Skin of body (tissue), 2 donors: ENCODE data around the gene SDR42E1. TPM values are rescaled to one million over a fixed set of nuclear protein-coding genes. Genes with fewer than 3 reads are reported as not detected.
"Not testable (repeated sequence)": the region's sequence is repeated elsewhere in the genome, so short reads cannot be mapped to it uniquely, and the experiment has no call there.

Source experiments
- DNase-seq: peaks from one replicate; lab custom pipeline; 2025; lab: John Stamatoyannopoulos, UW
- total RNA-seq: library from RNA; depleted of rRNA; stranded (reverse); fragments of >200 nt; gene quantifications from one replicate; pipeline ENCODE4 v1.2.3, GENCODE V29; 2014

SDR42E1 gene
- total RNA-seq, 1 donor from 2014 or later = 7.2 TPM

- DNase-seq = no peak
Measured at GRCh38 chr16:82037251-82037650, 26.0 kb upstream of the SDR42E1 start.

GRCh38 chr16:82034981-82035612 is 23.8 kb upstream of the SDR42E1 start, which contains the start of gene HSD17B2:
Gene HSD17B2, plus strand, starts transcription at chr16:82035253. Its CDS starts 172 bp downstream, at chr16:82035425.
- DNase-seq = no peak

DNA sequence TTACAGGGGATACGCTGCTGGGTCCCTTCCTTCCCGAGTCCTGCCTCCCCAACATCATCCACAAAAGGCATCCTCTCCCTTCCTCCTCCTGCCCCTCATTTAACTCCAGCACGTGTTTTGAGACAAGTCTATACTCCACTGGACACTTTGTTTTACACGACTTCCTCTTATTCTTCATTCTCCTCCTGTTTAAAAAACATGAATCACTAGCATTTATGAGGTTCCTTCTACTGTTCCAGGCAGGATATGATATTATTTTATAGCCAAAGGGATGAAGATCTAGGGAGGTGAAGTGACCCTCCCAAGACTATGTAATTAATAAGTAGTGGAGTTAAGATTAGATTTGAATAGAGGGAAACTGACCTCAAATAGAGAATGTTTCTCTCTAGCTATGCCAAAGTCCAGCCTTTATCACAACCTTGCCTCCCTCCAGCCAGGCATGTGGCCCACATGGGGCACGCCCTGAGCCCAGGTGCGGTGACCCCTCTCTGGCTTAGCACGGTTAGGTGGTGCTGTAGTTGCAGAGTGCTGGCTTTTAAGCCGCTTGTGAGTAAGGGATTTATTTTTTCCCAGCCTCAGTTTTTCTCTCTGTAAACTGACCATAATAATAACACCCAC is 22.5 kb upstream of the SDR42E1 start:
- no peak for DNase-seq

- no peak for DNase-seq
Measured at GRCh38 chr16:82033006-82033405, 21.7 kb upstream of the SDR42E1 start.

- peak; percentile 44 for DNase-seq
Measured at GRCh38 chr16:82031116-82032084, 20.1 kb upstream of the SDR42E1 start.

GRCh38 chr16:82027629-82028064 is 16.4 kb upstream of the SDR42E1 start:
- no peak for DNase-seq

DNA sequence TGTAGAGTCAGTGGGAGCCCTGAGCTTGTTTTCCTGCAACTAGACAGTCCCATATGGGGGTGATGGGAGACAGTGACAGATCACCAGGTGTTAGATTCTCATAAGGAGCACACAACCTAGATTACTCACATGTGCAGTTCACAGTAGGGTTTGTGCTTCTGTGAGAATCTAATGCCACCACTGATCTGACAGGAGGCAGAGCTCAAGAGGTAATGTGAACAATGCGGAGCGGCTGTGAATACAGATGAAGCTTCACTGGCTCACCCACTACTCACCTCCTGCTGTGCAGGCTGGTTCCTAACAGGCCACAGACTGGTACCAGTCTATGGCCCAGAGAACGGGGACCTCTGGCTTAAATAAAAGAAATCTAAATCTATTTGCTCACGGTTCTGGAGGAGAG is 13.6 kb upstream of the SDR42E1 start:
- DNase-seq = no peak

- DNase-seq = no peak
Measured at GRCh38 chr16:82024316-82024715, 13.0 kb upstream of the SDR42E1 start.

GRCh38 chr16:82023206-82023605 is 11.9 kb upstream of the SDR42E1 start:
- no peak for DNase-seq

DNA sequence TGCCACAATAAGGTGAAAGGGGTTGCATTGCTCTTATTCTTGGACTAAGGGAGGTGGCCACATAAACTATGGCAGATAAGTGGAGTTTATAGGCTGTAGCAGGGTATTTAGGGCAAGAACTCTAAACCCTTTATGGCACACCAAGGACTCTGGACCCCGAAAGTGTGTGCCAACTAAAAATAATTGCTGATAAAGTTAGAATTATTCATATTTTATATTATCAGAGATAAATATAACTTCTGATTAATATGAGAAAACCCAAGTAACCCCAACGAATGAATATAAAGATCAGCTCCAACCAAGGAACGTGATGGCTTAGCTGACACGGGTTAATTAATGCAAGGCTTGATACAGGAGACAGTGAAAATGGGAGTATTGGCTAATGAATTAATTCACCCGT is 8.8 kb upstream of the SDR42E1 start:
- no peak for DNase-seq

- no peak for DNase-seq
Measured at GRCh38 chr16:82019535-82019934, 8.3 kb upstream of the SDR42E1 start.

DNA sequence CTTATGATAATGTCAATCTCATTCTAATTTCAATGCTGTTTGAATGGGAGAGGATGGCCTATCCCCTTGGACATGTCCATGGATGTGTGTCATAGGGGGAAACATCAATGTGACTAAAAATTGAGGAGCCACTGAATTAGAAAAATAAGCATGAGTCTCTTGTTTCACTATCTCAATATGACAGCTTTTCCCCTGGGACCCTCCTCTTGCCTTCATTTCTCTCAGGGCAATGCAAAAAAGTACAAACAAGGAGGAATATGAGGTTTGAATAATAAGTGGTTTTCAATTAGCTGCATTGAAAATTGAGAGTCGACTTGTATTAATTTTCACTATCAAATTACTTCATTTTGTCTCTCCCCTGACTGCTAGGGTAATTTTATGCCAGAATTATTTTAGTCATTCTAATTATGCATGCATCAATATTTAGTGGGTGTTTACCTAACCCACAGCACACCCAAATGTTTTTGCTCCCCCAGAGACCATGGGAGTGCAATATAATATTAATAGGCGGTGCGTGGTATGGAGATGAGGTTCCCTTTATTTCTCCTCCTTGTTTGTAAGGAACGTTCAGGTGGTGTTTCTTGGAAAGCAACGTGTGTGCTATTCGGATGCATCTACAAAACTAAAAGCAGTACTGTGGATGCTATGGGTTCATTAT is 6.8 kb upstream of the SDR42E1 start:
- no peak for DNase-seq

DNA sequence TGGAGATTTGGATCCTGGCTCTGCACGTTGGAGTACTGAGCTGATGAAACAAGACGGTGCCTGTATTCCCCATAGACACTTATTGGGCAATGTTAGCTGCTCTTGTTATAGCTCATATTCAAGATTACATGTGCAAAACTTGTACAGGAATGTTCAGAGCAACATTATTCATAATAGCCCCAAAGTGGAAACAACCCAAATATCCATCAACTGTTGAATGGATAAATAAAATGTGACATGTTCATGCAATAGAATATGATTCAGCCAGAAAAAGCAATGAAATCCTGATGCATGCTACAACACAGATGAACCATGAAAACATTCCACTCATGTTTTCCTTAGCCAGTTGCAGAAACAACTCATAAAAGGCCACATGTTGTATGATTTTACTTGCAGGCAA is 5.7 kb upstream of the SDR42E1 start:
- peak; percentile 93 for DNase-seq

- DNase-seq = no peak
Measured at GRCh38 chr16:82016263-82016662, 5.0 kb upstream of the SDR42E1 start.

DNA sequence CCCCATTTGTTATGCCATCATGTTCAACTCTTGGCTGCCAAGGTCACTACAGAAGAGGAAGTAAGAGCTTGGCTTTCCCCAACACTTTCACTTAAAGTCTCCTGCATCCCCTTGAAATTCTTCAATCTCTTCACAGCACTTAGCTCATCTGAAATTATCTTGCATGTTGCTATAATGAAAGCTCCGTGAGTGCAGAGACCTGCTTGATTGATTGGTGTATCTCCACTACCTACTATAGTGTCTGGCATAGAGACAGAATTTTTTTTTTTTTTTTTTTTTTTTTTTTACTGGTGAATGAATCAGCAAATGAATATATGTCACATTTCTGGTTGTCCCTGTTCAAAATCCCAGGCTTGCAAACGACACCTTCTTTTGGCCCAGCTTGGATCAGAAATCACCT is 1.9 kb upstream of the SDR42E1 start:
- DNase-seq = no peak

- no peak for DNase-seq
Measured at GRCh38 chr16:82010649-82011048, 621 bp downstream of the SDR42E1 start.

- DNase-seq = not testable (repeated sequence)
Measured at GRCh38 chr16:82009789-82010188, 1.5 kb downstream of the SDR42E1 start.

DNA sequence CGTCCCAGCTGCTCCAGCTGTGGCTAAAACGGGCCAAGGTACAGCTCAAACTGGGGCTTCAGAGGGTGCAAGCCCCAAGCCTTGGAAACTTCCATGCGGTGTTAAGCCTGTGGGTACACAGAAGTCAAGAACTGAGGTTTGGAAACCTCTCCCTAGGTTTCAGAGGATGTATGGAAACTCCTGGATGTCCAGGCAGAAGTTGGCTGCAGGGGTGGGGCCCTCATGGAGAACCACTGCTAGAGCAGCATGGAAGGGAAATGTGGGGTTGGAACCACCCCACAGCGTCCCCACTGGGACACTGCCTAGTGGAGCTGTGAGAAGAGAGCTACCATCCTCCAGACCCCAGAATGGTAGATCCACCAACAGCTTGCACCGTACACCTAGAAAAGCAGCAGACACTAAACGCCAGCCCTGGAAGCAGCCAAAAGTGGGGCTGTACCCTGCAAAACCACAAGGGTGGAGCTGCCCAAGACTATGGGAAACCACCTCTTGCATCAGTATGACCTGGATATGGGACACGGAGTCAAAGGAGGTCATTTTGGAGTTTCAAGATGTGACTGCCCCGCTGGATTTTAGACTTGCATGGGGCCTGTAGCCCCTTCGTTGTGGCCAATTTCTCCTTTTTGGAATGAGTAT is 2.2 kb downstream of the SDR42E1 start:
- DNase-seq = no peak

DNA sequence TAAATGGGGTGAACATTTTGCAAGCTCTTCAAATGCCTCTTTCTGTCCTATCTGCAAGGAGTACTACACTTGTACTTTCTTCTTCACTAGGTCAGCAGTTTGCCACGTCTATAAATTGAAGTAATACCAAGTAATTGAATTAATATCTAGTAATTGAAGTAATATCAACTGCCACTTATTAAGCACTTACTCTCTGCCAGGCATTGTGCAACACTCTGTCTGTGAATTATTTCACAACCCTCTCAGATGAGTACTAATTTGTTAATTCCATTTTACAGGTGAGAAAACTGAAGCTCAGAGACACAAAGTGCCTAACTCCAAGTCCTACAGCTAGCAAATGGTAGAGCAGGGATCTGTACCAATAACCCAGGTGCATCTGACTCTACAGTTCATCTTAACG is 4.1 kb downstream of the SDR42E1 start:
- no peak for DNase-seq

GRCh38 chr16:82006036-82006435 is 5.2 kb downstream of the SDR42E1 start:
- no peak for DNase-seq
